Ishikawa (cell line): Measurements from ENCODE around the gene MRPL24.

Experiments used
- CEBPB ChIP-seq: IDR thresholded peaks from 2 replicates; pipeline ENCODE4 v1.6.1; 2012
- CREB1 ChIP-seq: IDR thresholded peaks from 2 replicates; pipeline ENCODE4 v1.6.1; 2012; ENCODE audit warnings: low read depth
- EP300 ChIP-seq: IDR thresholded peaks from 2 replicates; pipeline ENCODE4 v1.6.1; 2012; ENCODE audit warnings: borderline replicate concordance
- MAX ChIP-seq: IDR thresholded peaks from 2 replicates; pipeline ENCODE4 v1.6.1; 2012
- REST ChIP-seq: IDR thresholded peaks from 2 replicates; pipeline ENCODE4 v1.6.1; 2012; ENCODE audit warnings: low read depth, mild to moderate bottlenecking
- TCF12 ChIP-seq: IDR thresholded peaks from 2 replicates; pipeline ENCODE4 v1.6.1; 2012; ENCODE audit warnings: low read depth
- USF1 ChIP-seq: IDR thresholded peaks from 2 replicates; pipeline ENCODE4 v1.6.1; 2012

GRCh38 chr1:156697481-156697880, 43.4 kb downstream of the MRPL24 start:
- no peak for TF ChIP-seq CEBPB
- no peak for TF ChIP-seq MAX
- no peak for TF ChIP-seq CREB1
- TF ChIP-seq EP300, result no peak
- no peak for TF ChIP-seq TCF12
- no peak for TF ChIP-seq REST
- no peak for TF ChIP-seq USF1
